COLO668 (cell line): ENCODE results near the gene EBI3.
"Not testable (repeated sequence)": the region's sequence is repeated elsewhere in the genome, so short reads cannot be mapped to it uniquely, and the experiment has no call there.

Experiments
- DNase-seq: peaks from one replicate; lab custom pipeline; 2025; ENCODE audit not compliant: unreplicated experiment; lab: John Stamatoyannopoulos, UW

The EBI3 gene

DNA sequence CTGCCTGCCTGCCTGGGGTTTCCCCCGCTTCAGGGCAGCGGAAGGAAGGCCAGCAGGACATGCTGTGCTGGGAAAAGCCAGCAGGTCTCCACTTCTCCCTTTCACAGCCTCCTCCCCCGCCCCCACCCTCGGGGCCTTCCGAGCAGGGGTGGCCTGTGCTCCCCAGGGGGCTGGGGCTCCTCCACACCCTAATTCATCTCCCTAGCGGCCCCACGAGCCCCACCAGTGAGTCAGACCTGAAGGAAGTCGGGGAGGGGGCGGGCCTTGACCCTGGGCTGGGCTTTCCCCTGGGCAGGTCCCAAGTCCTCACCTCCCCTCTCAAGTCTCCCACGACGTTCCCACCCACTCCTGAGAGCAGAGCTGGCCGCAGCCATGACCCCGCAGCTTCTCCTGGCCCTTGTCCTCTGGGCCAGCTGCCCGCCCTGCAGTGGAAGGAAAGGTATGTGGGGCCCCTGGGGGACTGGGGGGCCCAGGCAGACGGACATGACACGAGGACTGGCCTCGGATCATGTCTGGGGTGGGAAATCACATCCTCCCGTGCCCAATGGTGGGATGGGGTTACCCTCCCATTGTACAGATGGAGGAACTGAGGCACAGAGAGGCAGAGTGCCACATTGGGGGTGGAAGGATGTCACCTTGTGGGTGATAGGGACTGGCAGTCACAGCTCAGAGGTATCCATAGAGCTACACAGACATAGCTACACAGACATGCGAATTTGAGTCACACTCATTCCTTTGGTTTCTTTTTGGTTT, at the start of gene EBI3:
Gene EBI3 (plus strand): TSS at position 345 of the 753 bp plus-strand sequence. CDS start 28 bp downstream, at position 373.
- DNase-seq: no peak

DNA sequence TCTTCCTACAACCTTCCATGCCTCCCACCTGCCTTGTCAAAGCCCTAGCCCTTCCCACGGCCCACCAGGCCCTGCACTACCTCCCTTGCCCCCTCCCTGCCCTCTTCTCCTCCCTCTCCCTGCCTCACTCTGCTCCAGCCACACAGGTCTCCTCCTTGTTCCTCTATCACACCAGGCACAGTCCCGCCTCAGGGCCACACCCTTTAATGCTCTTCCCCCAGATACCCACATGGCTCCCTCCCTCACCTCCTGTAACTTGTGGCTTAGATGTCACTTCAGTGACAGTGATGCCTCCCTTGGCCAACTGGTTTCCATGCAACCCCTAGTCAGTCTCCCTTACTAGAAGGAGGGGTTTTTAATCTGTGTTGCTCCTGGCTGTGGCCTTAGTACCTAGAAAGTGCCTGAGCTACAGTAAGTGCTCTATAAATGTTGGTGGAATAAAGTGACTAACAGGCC, 48.2 kb upstream of the EBI3 start:
- no peak for DNase-seq

DNA sequence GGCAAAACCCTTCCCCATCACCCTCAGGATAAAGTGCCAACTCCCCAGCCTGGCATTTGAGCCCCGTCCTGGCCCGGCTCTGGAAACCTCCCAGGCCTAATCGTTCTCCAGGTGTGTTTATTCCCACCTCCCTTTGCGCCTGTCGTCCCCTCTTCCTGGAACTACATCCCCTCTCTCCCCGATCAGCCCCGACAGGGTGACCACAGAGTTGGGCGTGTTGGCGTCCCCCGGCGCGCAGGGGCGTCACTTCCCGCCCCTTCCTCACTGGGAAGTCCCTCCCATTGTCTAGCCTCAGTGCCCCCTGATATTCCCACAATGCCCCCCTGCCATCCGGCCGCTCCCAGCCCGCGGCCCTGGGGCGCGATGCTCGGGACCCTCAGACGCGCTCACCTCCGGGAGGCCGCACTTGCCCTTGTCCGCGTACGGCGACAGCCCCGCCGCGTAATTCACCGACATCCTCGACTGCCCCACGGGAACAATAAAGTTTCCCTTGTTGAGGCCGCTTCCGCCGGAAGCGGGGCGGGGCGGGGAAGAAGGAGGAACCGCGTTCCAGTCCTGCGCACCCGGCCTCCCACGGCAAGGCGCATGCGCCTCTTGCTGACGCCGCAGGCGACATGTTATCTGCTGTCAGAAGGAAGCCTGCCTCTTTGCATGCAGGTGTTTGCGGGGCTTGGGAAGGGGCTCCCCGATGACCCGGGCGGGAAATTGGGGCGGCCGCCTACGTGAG, 47.1 kb upstream of the EBI3 start, which contains the start of the genes ANKRD24 and SIRT6:
Gene ANKRD24 (plus strand): TSS at position 606 of the 727 bp plus-strand sequence. CDS start 3,737 bp downstream, outside the sequence.
Gene SIRT6 (minus strand): TSS at position 480 of the 727 bp plus-strand sequence. CDS start 24 bp downstream, at position 456.
- peak; percentile 97 for DNase-seq

DNA sequence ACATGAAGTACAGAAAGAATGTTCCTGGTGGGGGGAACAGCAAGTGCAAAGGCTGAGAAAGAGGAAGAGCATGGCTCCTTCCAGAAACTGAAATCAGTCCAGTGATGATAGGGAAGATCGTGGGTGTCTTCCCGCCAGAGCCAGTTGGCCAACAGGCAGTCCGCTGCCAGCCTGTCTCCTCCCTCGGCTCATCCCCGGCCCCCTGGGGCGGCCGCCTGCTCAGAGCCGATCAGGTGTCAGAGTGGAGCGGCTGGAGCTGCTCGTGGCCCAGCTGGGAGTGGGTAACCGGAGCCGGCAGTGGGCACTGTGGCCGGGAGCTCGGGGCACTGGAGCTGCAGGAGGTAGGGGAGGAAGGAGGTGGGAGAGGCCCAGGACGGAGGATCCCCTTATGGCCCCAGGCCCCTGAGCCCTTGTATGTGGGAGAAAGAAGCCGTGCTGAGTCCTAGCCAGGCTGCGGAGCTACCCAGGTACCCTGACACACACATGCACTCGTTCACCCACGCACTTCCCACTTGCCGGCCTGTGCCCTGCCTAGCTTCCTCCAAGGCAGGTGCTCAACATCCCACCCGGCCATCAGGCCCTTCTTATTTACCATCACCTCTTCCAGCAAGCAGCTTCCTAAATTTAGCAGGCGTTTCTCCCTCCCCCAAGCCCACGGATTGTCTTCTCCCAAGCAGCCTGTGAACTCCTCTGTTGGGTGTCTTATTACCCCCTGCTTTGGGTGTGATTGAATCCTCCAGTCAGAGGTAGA, 45.2 kb upstream of the EBI3 start:
- peak; percentile 93 for DNase-seq

DNA sequence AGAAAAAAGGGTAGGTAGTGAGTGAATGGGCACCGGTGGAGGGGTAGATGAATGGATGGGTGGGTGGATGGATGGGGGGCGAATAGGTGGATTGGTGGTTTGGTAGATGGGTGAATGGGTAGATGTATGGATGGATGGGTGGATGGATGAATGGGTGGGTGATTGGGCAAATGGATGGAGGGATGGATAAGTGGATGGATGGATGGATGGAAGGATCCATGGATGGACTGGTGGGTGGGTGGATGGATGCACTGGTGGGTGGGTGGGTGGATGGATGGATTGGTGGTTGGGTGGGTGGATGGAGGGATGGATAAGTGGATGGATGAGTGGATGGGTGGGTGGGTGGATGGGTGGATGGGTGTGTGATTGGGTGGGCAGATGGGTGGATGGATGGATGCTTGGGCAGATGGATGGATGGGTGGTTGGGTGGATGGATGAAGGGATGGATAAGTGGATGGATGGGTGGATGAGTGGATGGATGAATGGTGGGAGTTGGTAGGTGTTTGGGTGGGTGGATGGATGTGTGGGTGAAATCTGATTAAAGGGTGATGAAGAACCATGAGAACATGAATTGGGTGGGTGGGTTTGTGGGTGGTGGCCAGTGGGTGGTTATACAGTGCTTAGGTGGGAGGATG, 44.5 kb upstream of the EBI3 start:
- DNase-seq: no peak

DNA sequence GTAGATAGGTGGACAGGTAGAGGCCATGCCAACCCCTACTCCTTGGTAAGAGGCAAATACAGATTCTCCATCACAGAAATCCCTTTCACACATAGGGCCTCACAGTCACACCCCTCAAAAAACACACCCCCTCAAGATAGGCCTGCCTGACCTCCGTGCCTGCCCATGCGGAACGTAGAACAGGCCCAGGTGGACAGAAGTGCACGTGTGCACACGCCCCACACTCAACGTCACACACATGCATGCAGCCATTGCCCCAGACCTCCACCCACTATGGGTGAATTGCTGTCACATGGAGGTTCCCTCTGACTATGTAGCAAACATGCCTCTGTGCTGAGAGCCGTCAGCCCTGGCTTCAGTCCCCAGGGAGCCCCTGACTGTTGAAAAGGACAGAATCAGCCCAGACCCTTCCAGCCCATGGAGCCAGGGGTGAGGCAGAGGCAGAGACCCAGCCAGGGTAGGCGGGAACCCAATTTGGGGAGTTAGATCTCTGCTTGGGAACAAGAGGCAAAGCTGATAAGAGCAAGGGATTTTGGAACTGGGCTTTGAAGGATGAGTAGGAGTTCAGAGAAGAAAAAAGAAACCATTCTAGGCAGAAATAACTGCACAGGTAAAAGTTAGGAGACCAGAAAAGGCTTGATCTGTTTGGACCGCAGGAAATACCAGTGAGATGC, 43.8 kb upstream of the EBI3 start:
- DNase-seq: no peak

DNA sequence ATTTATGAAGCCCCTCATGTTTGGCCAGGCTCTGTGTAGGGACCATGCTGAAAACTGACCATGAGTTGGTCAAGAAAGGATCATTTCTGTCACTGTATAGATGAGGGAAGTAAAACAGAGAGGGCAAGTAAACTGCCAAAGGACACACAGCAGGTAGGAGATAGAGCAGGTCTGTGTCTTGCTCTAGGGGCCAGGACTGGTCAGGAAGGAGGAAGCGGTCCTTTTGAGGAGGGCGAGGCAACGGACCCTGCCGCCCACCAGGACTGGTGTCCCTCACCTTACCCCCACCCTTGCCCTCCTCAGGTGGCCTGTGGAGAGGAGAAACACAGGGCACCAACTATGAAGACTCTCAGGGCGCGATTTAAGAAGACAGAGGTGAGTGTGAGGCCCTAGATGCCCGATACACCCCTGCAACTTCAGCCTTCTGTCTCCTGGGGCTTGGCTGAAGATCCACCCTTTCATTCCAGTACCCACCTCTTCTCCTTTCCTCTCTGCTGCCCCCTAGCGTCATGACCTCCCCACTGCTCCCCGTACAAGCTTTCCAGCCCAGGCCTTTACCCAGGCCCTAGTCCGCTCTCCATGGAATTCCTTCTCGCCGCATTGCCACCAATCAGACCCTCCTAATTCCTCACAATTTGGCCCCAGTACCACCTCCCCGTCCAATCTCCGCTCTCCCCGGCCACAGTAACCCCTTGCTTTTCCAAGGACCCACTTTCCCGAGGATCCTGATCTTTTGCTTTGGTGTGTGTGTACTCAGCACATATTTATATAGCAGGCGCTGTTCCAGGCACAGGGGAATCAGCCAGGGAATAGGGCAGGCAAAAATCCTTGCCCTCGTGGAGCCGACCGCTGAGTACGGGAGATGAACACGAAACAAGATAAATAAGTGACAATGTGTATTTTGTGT, 43.0 kb upstream of the EBI3 start:
- DNase-seq: peak; percentile 75

DNA sequence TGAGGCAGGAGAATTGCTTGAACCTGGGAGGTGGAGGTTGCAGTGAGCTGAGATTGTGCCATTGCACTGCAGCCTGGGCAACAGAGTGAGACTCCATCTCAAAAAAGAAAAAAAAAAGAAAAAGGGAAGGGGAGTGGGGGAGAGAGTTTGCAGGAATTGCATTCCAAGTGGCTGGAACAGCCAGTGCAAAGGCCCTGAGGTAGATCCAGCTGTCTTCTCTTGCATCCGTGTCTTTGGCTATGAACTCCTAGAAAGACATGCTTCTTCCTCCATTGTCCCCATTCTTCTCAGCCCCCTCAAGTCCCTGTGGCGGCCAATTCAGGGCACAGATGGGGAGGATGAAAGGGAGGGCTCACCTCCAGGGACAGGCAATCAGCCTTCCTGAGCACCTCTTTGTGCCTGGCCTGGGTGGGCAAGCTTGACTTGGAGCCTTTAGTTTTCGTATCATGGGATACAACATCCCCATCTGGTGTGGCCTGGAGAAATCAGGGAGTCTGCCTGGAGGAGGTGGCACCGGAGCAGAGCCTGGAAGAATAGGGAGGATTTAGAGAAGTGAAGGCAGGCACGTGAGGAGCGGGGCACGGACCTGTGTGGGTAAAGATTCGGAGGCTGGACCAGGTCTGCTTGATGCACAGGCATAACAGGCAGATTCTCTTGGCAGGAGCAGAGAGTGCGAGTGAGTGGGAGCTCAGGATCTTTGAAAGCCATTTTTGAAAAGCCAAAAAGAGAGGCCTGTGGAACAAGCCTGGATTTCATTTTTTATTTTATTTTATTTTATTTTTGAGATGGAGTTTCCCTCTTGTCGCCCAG, 41.8 kb upstream of the EBI3 start:
- DNase-seq: no peak

DNA sequence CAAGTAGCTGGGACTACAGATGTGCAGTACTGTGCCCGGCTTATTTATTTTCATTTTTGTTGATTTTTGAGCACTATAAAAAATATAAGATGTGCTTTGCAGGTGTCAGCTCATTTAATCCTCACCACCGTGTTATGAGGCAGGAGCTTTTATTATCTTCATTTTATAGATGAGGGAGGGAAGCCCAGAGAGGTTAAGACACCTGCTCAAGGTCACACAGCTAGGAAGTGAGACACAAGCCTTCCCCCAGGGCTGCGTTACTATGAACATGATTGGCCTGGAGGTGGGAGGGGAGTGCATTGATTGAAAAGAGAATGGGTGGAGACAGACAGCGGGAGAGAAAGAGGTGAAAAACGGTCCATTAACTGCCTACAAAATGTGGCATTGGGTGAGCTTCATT, 39.7 kb upstream of the EBI3 start:
- no peak for DNase-seq

DNA sequence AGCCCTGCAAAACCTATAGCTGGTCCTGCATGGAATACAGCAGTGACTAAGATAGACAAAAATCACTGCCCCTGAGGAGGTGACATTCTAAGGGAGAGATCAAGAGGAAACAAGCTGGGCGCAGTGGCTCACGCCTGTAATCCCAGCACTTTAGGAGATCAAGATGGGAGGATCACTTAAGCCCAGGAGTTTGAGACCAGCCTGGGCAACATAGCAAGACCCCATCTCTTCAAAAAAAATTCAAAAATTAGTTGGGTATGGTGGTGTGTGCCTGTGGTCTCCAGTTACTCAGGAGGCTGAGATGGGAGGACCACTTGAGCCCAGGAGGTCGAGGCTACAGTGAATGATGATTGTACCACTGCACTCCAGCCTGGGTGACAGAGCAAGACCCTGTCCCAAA, 36.8 kb upstream of the EBI3 start:
- not testable (repeated sequence) for DNase-seq

DNA sequence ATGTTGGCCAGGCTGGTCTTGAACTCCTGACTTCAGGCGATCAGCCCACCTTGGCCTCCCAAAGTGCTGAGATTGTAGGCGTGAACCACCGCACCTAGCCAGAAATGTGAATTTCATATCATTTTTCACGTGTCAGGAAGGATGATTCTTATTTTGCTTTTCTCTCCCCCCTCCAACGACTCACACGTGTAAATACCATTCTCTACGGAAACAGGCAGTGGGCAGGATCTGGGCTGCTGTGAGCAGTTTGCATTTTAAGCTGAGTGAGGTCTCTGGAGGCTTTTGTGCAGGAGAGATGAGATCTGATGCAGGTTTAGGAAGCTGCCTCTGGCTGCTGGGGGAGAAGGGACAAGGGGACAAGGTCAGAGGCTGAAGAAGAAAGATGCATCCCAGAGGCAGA, 35.0 kb upstream of the EBI3 start:
- DNase-seq: no peak

DNA sequence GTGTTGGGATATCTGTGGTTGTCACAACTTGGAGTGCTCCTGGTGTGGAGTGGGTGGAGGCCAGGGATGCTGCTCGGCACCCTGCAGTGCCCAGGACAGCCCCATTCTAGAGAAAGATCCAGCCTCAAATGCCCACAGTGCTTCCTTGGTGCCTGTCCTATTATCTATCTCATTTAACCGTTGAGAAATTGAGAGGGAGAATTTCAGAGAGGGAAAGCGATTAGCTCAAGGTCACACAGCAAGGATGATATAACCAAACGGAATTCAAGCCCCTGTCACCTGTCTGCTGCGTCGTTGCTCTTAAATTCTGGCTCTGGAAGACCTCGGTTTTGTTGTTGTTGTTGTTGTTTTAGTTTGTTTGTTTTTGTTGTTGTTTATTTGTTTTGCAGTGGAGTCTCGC, 33.3 kb upstream of the EBI3 start:
- no peak for DNase-seq

DNA sequence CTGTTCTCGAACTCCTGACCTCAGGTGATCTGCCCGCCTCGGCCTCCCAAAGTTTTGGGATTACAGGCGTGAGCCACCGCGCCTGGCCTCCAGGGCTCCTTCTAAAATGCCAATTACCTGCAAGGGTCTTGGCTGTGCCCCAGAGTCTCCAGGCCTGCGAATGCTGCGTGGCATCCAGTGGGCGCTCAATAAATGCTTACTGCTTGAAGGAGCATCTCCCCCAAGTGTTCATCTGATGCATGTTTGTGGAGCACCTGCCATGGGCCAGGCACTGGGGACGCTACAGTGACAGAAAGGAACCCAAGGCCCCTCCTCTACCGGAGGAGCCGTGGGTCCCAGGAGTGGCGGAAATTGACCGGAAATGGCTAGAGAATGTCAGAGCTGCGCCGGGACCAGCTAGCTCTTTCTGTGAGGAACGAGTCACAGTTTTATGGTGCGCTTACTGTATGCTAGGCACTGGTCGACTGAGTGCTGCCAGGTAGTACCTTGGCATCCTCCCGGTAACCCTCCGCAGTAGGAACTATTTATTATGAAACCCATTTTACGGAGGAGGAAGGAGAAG, 32.7 kb upstream of the EBI3 start:
- DNase-seq: no peak

DNA sequence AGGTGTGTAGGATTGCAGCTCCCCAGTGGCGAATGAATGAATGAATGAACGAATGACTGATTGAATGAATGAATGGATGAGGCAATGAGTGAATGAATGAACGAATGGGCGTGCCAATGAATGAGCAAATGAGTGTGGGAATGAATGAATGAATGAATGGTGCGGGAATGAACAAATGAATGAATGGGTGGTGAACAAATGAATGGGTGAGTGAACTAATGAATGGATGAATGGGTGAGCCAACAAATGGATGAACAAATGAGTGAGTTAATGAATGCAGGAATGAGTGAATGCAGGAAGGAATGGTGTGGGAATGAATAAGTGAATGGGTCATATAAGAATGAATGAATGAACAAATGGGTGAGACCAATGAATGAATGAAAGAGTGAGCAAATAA, 32.1 kb upstream of the EBI3 start:
- DNase-seq: no peak

DNA sequence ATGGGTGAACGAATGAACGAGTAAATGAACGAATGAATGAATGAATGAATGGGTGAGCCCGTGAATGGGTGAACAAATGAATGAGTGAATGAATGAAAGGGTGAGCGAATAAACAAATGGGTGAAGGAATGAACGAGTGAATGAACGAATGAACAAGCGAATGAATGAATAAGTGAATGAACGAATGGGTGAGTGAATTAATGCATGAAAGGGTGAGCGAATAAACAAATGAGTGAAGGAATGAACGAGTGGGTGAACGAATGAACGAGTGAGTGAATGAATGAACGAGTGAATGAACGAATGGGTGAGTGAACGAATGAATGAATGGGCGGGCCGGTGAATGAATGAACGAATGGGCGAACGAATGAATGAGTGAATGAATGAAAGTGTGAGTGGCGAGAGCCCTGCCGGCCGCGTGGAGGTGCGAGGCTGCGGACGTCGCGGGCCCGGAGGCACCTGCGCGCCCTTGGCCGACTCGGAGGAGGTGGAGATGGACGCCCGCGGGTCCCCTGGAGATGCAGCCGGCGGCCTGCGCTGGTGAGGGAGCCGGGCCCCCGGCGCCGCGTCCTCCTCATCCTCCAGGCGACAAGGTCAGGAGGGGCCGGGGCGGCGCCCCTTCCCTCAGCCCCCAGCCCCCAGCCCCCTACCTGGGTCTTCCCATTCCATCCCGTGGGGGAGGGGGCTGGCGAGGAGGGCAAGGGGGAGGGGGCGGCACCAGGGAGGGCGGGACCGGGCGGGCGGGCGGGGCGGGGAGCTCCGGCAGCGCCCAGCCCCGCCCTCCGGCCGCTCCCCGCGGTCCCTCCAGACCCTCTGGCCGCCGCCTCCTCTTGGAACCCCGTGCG, 31.5 kb upstream of the EBI3 start:
- DNase-seq: peak; percentile 66

DNA sequence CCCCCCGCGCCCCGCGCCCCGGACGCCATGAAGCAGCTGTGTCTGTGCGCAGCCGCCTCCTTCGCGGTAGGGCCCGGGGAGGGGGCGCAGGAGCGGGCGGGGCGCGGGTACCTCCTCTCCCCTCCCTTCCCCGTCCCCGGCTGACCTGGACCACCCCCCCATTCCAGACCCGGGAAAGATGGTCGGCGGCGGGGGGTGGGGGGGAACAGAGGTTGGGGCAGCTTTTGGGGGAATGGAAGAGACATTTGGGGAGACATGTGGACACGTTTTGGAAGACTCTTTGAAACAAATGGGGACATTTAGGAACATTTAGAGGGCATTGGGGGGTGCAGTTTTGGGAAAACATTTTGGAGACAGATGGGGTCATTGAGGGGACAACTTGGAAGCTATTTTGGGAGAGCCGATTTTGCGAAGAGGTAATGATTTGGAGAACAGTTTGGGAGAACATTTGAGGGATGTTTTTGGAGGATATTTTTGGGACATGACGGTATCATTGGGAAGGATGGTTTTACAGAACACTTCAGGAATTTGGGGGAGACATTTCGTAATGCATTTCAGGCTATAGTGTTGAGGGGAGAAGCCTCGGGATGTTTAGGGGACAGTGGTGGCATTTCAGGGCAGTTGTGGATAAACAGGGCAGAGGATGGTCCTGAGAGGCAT, 30.7 kb upstream of the EBI3 start:
- no peak for DNase-seq
